Coronary artery (tissue), 2 donors: Measurements from ENCODE around the gene FYTTD1.

Source experiments
- DNase-seq: peaks from one replicate; pipeline ENCODE4 v3.0.0-alpha.2; 2017; ENCODE audit warnings: low spot score
- H3K27ac ChIP-seq, 2 donors: fragments of 200-600 bp; sonication (generic); one replicate each; pipeline ENCODE4 v1.5.1; 2016 to 2019
- H3K4me3 ChIP-seq: fragments of 200-600 bp; sonication (generic); 2 replicates; pipeline ENCODE4 v1.5.1; 2016; ENCODE audit warnings: mild to moderate bottlenecking, moderate library complexity
- CTCF ChIP-seq: fragments of 200-600 bp; sonication (generic); IDR thresholded peaks from one replicate; pipeline ENCODE4 v1.5.1; 2019; ENCODE audit warnings: antibody characterized with exemption

The FYTTD1 gene

GRCh38 chr3:197742787-197743186, 6.9 kb upstream of the FYTTD1 start:
- TF ChIP-seq CTCF: no peak
- H3K27ac ChIP-seq: no peak overlapping the region
- no peak for DNase-seq
- no peak overlapping the region for H3K4me3 ChIP-seq

- no peak overlapping the region for H3K4me3 ChIP-seq
- TF ChIP-seq CTCF: no peak
- no peak overlapping the region for H3K27ac ChIP-seq
Observed at GRCh38 chr3:197746209-197746608, 3.5 kb upstream of the FYTTD1 start.

GRCh38 chr3:197746801-197747237, 2.9 kb upstream of the FYTTD1 start:
- DNase-seq: no peak
- Histone ChIP-seq H3K27ac (no peak overlapping the region), H3K4me3 (no peak overlapping the region)
- no peak for TF ChIP-seq CTCF

More at GRCh38 chr3:197746209-197746608, 3.5 kb upstream of the FYTTD1 start:
- no peak for DNase-seq

- Histone ChIP-seq H3K4me3 (peak overlapping the region; percentile 97), H3K27ac (peak overlapping the region; percentile 92 to 99)
- no peak for DNase-seq
- TF ChIP-seq CTCF: no peak
Observed at GRCh38 chr3:197748597-197749314, 927 bp upstream of the FYTTD1 start.

- DNase-seq: no peak
Observed at GRCh38 chr3:197749315-197749600, 425 bp upstream of the FYTTD1 start.

GRCh38 chr3:197750396-197750831, 731 bp downstream of the FYTTD1 start:
- peak overlapping the region; percentile 92 to 99 for H3K27ac ChIP-seq
- peak; percentile 83 for DNase-seq
- no peak for TF ChIP-seq CTCF
- H3K4me3 ChIP-seq: peak overlapping the region; percentile 97

More at GRCh38 chr3:197749315-197749600, 425 bp upstream of the FYTTD1 start:
- Histone ChIP-seq H3K4me3 (peak overlapping the region; percentile 97), H3K27ac (peak overlapping the region; percentile 92 to 99)
- no peak for TF ChIP-seq CTCF
